NCI-H2107 treated with DMSO at 0.1 percent for 48 hours (cell line): ENCODE measurements around the gene WT1.

Source experiments
- DNase-seq: peaks from one replicate; lab custom pipeline; 2025; ENCODE audit not compliant: unreplicated experiment; lab: John Stamatoyannopoulos, UW

WT1 gene

GRCh38 chr11:32438866-32439489 is 3.6 kb upstream of the WT1 start:
- DNase-seq, result no peak

DNA sequence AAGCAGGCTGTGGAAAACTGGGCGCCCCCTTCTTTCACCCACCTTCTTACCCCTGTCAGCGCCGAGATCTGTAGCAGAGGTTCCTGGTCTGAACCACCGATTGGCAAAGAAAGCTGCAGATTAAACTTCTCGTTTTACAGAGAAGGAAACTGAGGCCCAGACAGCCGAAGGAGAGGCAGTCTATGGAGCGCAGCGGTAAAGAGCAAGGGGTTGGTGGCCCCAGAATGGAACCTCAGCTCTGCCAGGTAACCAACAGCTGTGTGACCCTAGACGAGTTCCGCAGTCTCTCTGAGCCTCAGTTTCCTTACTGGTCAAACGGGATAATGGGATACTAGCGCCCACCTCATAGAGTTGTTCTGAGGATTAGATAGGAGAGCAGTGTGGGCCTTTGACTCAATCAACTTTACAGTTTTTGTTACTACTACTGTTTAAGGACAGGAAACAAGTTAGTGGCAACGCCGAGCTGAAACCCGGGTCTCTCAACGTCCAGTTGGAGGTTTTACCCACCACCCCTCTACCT is 3.1 kb upstream of the WT1 start:
- no peak for DNase-seq

DNA sequence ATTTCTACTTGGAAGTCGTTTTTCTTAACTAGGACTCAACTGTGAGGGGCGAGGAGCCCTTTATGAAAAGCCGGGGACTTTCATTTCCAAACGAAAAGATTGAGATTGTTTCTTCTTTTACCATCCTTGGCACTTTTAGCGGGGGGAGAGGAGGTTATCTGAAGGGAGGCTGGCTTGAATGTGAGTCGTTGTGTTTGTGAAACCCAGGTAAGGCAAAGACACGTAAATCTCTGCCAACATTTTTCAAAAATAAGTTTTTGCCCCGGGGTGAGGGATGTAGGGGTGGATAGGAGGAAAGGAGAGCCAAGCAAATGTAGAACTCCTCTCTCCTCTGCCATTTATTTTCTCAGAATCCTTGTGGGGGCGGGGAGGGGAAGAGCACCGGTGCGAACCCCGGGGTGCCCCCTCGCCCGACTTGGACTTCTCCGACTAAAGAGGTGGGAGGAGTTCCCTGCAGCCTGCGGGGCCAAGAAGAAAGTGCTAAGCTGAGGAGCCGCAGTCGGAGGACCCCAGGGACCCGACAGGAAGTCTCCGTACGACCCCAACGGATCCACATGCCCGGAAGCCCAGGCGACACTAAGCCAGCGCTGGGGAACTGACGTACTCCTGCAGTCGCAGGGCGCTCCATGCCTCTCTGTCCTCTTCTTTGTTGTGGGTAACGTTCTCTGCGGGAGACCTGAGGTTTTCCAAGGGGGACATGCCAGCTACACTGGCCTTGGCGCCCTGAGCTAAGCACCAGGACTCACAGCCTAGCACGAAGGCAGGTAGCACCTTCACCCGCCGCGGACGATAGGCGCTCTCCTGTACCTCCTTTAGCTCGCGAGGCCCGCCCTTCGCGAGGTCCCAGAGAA is 2.4 kb upstream of the WT1 start:
- DNase-seq, result no peak

DNA sequence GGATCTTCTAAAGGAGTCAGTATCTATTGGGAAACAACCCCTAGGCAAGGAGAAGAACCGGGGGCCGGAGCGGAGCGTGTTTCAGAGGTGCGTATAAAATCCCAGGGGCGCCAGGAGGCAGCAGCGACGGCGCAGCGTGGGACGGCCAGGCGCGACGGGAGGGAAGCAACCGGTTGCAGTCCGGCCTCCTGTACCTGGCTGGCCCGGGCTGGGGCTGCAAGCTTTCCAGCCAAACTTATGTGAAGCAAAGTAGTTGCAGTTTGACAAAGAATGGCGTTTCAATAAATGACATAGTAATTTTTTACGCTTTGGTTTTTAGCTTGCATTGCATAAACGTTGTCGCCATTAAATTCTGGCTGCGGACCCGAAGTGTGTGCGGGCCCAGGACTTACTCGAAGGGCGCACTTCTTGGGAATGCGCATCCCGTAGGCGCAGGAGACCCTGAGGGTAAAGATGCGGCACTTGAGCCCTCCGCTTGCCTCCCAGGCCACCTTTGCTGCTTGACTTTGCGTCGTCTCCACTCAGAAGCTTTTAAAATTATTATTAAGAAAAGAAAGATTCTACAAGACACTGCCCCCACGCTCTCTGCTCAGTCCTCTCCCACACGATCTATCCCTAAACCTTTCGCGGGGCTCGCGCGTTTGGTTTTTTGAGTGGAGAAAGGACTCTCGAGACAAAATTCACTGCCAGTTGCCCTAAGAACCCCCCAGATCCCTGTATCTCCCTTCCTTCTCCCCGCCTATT is 1.6 kb upstream of the WT1 start:
- no peak for DNase-seq

DNA sequence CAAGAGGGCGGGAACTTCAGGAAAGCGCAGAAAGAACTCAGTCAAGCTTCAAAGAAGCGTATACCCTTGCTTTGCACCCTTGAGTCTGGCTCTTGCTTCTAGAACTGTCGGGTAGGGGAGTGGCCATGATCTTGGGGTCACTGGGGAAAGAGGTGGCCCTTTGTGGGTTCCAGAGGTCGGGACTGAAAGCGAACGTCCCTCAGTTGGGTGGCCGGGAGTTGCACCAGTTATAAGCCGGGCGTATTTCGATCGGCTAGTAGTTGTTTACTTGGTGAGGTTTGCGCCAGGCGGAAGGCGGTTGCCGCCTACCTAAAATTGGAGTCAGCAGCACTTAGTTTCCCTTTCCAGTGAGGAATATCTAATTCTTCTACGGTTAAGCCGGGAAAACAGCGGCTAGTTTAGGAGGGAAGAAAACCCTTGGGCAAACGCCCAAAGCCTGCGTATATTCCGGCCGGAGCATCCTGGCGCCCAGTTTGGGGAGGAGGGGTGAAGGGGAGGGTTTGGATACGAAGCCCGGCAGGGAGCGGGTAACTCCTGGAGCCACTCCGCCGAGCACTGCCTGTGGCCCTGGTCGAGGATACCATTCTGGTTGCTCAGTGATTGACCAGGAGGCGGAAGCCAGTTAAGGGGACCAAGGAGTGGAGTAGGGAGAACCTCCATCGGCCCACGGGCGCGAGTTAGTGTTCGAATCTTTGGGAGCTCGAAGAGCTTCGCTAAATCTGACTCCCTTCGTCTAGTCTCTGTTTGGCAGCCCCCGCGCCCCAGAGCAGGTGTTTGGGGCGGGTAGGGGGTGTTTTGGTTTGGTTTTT is 807 bp upstream of the WT1 start:
- no peak for DNase-seq

- no peak for DNase-seq
Observed at GRCh38 chr11:32435152-32435480, 223 bp downstream of the WT1 start.

DNA sequence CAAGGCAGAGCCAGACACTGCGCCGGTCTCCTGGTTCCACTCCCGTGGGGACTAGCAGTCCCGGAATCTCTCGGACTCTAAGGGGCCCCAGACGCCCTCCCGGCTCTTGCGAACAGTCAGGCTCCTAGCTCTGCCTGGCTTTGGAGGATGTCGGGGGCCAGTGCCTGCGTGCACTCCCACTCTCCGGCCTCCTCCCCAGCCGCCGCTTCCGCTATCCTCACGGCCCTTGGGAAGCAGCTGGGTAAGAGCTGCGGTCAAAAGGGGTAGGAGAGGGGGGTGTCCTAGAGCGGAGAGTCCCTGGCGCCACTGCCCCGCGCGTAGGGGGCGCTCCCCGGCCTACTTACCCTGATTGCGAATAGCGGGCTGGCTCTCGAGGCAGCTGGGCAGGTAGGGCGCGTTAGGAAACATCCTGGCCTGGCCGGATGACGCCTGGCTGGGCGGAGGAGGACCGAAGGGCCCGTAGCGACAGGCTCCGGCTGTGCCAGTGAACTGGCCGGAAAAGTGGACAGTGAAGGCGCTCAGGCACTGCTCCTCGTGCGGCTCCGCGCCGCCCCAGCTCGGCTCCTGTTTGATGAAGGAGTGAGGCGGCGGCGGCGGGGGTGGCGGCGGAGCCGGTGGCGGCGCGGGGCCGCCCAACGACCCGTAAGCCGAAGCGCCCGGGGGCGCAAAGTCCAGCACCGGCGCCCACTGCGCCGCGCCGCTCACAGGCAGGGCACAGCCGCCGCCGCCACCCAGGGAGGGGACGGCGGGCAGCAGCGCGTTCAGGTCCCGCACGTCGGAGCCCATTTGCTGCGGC is 785 bp downstream of the WT1 start:
- DNase-seq, result no peak

- no peak for DNase-seq
Observed at GRCh38 chr11:32433914-32434355, 1.4 kb downstream of the WT1 start.

- DNase-seq, result no peak
Observed at GRCh38 chr11:32433101-32433913, 2.0 kb downstream of the WT1 start.

DNA sequence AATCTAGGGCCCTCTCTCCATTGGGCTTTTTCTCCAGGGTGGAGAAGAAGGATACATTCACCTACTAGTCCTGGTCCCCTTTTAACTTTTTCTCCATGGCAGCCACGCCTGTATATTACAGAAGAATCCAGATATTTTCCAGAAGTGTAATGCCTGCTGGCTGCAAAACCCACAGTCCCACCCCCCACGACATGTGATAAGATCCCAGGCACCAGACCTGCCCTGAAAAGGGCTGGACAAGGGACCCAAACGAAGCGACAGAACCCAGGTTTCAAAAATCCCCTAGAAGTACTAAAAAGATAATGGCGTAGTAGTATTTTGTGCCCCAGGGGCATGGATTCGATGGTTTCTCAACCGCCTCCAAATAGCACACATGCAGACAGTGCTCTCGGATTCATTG is 2.8 kb downstream of the WT1 start:
- no peak for DNase-seq

GRCh38 chr11:32430568-32431381 is 4.6 kb downstream of the WT1 start:
- no peak for DNase-seq

DNA sequence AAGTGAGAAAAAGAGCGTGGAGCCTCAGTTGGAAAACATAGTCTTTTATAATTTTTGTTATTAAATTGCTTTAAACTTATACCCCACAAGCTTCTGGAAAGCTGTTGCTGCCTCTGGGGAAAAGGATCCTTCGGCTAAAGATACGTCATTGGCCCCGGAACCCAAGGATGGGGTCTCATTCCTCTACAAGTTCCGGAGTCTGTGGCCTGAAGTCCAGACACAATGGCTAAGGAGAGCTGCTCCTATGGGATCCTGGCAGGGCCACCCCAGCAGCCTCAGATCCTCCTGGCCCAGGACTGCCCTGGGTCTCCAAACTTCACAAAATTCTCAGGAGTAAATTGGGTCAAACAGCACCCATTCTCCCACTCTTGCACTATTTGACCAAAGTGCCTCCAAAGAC is 5.9 kb downstream of the WT1 start:
- no peak for DNase-seq

- no peak for DNase-seq
Observed at GRCh38 chr11:32428665-32429303, 6.6 kb downstream of the WT1 start.

DNA sequence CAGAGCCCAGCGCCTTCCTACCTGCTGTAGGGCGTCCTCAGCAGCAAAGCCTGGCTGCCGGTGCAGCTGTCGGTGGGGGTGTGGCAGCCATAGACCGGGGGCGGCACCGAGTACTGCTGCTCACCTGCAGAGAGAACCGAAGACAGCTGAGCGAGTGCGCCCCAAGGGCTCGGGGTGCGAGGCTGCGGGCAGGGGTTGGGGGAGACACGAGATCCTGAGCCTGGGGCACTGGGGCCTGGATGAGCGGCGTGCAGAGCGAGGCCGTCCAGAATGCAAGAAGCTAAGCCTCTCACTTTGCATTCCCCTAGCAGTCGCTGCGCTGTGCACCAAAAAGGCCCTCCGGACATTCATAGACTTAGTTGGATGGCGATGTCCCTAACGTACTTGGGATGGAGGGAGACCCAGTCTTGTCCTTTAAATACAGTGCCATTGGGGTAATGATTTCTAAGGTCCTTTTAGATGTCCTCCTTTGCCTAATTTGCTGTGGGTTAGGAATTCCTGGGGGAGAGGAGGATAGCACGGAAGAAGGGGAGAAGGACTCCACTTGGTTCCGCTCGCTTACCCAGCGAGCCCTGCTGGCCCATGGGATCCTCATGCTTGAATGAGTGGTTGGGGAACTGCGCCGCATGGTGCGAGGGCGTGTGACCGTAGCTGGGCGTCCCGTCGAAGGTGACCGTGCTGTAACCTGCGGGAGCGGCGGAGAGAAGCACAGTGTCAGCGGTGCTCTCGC is 7.2 kb downstream of the WT1 start:
- DNase-seq, result no peak

DNA sequence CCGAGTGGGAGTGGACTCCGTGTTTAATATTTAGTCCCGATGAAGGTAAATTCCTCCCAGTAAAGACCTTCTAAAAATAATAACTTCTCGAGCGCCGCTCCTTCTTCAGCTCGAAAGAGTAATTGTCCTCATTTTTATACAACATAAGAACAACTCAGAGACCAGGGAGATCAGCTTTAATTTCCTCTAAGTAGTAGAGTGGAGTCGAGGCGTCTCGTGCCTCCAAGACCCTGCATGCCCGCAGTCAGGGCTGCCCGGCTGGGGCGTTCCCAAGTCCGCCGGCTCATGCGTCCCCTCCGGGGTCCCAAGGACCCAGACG is 7.8 kb downstream of the WT1 start:
- no peak for DNase-seq

- DNase-seq, result no peak
Observed at GRCh38 chr11:32426819-32427615, 8.3 kb downstream of the WT1 start.

DNA sequence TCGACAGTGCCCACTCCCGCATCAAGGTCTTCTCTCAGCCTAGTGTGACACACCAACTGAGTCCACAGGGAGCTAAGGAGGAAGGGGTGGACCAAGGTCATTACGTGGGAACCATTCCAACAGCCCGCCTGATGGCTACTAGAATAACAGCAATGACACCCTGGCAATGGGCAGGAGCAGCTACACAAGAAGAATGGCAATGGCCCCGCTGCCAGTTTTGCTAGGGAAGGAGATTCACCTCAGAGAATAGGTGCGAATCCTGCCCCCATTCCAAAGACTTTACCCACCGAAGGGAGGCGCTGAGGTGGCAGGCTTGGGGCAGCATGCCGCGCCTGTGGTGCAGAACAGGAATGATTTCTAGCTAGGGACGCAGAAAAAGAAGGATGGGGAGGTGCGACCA is 9.1 kb downstream of the WT1 start:
- no peak for DNase-seq
